Bronchial epithelial cell (primary cell): Measurements from ENCODE around the gene KLHL34. TPM values are rescaled to one million over a fixed set of nuclear protein-coding genes. Genes with fewer than 3 reads are reported as not detected.

Source experiments
- DNase-seq: peaks from one replicate; pipeline ENCODE4 v3.0.0-alpha.2; 2010; ENCODE audit warnings: low read depth
- FAIRE-seq: peaks from 2 replicates; lab custom pipeline; 2011; peaks lifted over from hg19 to GRCh38; lab: Jason Lieb, UNC
- H3K27me3 ChIP-seq: 2 replicates; pipeline ENCODE4 v1.5.1; 2011; ENCODE audit warnings: low read length; ENCODE audit not compliant: control insufficient read depth, insufficient read depth
- H3K36me3 ChIP-seq: 2 replicates; pipeline ENCODE4 v1.5.1; 2011; ENCODE audit warnings: low read length; ENCODE audit not compliant: control insufficient read depth, insufficient read depth
- H3K4me3 ChIP-seq: 2 replicates; pipeline ENCODE4 v1.5.1; 2011; ENCODE audit warnings: mild to moderate bottlenecking, low read depth, low read length, control low read depth
- total RNA-seq: library from RNA; depleted of rRNA; stranded (reverse); fragments of >200 nt; gene quantifications from 2 replicates; pipeline ENCODE4 v1.2.1, GENCODE V29; 2014
- TF ChIP-seq, protein P1 (sequence below): IDR thresholded peaks from 2 replicates; pipeline ENCODE4 v1.5.1; 2011; ENCODE audit warnings: mild to moderate bottlenecking, moderate library complexity, low read length, control low read depth, inconsistent platforms; ENCODE audit not compliant: insufficient read depth, severe bottlenecking

Gene KLHL34
- total RNA-seq: not detected in 2 replicates

DNA sequence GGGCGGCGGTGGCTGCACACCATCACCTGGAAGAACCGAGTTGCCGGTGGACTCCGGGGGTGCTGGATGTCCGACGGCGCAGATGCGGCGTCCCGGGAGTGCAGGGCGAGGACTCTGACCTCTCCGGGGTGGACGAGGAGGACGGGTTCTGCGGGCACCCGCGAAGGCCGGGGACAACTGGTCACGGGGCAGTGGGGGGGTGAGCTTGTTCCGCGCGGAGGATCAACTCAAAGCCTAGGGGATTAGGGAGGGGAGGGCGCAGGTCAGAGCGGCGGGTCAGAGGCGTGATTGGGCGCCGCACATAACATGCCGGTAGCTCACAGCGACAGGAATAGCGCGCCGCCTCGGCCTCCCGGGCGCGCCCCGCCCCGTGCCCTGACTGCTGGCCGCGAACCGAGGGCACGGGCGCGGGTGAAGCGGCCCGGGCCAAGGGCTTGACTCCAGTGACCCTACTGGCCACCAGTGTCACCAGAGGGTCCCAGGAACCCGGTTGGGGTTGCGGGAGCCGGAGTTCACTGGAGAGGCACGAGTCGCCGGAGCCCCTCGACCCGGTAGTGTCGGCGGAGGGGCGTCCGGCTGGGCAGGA, at the start of gene KLHL34:
TSS of gene KLHL34 (minus strand) at position 179 of the 586 bp plus-strand sequence. CDS start 542 bp downstream, outside the sequence.
- DNase-seq (no peak), FAIRE-seq (no peak)
- TF ChIP-seq, protein P1, sequence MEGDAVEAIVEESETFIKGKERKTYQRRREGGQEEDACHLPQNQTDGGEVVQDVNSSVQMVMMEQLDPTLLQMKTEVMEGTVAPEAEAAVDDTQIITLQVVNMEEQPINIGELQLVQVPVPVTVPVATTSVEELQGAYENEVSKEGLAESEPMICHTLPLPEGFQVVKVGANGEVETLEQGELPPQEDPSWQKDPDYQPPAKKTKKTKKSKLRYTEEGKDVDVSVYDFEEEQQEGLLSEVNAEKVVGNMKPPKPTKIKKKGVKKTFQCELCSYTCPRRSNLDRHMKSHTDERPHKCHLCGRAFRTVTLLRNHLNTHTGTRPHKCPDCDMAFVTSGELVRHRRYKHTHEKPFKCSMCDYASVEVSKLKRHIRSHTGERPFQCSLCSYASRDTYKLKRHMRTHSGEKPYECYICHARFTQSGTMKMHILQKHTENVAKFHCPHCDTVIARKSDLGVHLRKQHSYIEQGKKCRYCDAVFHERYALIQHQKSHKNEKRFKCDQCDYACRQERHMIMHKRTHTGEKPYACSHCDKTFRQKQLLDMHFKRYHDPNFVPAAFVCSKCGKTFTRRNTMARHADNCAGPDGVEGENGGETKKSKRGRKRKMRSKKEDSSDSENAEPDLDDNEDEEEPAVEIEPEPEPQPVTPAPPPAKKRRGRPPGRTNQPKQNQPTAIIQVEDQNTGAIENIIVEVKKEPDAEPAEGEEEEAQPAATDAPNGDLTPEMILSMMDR: no peak
- H3K36me3 ChIP-seq: no peaks in the 10 kb centered on the region
- H3K27me3 ChIP-seq: peaks cover 2% of the 10 kb centered on the region
- H3K4me3 ChIP-seq: no peak within 1 kb of the TSS

DNA sequence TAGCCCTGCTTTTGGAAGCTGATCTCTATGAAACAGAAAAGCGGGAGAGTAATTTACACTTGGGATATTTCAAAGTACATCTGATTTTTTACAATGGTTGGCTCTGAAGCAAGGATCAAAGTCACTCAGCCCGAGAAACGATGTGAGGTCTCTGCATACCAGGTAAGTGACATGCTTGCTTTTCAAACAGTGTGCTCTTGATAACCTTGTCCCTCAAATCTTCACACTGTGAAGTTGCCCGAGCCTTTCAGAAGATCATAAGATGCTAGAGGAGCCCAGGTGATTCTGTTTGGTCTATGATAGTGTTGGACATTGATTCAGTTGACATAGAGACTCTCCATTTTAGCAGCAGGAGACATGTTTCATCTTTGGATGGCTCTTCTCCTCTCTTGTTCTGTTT, 47.1 kb upstream of the KLHL34 start:
- DNase-seq (no peak), FAIRE-seq (no peak)
- TF ChIP-seq, protein P1: no peak
- Histone ChIP-seq H3K4me3 (no peak overlapping the region), H3K36me3 (no peaks in the 10 kb centered on the region), H3K27me3 (no peaks in the 10 kb centered on the region)

DNA sequence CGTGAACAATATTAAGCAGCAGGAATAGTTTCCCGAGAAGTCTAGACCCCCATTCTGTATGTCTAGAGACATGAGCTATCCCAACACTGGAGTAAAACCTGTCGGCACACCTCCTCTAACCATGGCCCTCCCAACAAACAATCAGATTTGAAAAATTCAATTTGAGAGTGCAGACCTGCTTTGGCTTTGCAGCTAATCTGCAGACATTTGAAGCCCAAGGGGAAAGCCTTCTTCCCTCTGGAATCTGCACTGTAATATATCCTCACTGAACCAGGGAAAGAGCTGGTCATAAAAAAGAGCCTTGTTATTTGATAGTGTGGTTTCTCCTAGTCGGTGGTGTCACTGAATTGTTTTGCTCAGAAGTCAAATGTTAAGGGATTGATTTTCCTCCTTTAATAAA, 44.6 kb upstream of the KLHL34 start:
- Histone ChIP-seq H3K36me3 (no peaks in the 10 kb centered on the region), H3K27me3 (no peaks in the 10 kb centered on the region), H3K4me3 (no peak overlapping the region)
- TF ChIP-seq, protein P1: no peak
- FAIRE-seq: no peak
- DNase-seq: no peak

GRCh38 chrX:21700967-21701366, 42.8 kb upstream of the KLHL34 start:
- H3K36me3 ChIP-seq: no peaks in the 10 kb centered on the region
- no peak overlapping the region for H3K4me3 ChIP-seq
- DNase-seq (no peak), FAIRE-seq (no peak)
- TF ChIP-seq, protein P1: no peak
- no peaks in the 10 kb centered on the region for H3K27me3 ChIP-seq

DNA sequence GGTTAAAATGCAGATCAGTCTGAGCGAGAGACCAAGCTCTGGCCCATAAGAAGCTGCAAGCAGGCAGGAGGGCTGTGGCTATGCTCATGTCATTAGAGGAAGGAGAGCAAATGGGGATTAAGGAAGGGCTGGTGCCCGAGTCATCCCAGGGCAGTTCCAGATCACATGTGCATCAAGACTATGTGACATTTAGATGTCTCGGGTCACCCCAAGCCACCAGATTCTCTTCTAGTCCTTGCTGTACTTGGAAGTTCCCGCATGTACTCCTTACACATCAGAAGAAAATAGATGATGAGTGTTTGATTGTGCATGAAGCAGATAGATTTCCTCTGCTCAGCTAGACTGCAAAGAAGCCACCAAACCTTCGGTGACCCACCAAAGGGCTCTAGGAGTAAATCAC, 42.1 kb upstream of the KLHL34 start:
- FAIRE-seq (no peak), DNase-seq (no peak)
- no peaks in the 10 kb centered on the region for H3K36me3 ChIP-seq

More for the DNA sequence above, 42.1 kb upstream of the KLHL34 start:
- TF ChIP-seq, protein P1: no peak
- no peak overlapping the region for H3K4me3 ChIP-seq
- H3K27me3 ChIP-seq: no peaks in the 10 kb centered on the region
